IPS-20b (cell line): Measurements from ENCODE around the gene SLAMF8.

Experiments
- H3K27ac ChIP-seq: one replicate; pipeline ENCODE4 v1.5.1; 2013; ENCODE audit warnings: low read length
- H3K27me3 ChIP-seq: 2 replicates; pipeline ENCODE4 v1.6.1; 2013; ENCODE audit warnings: mild to moderate bottlenecking, low read length, inconsistent platforms; ENCODE audit not compliant: insufficient read depth
- H3K36me3 ChIP-seq: 2 replicates; pipeline ENCODE4 v1.6.1; 2013; ENCODE audit warnings: low read depth, mild to moderate bottlenecking, inconsistent platforms, low read length, moderate library complexity; ENCODE audit not compliant: insufficient read depth
- H3K4me1 ChIP-seq: 2 replicates; pipeline ENCODE4 v1.6.1; 2013; ENCODE audit warnings: mild to moderate bottlenecking, control low read depth, inconsistent platforms, low read length, moderate library complexity; ENCODE audit not compliant: insufficient read depth
- H3K4me3 ChIP-seq: 2 replicates; pipeline ENCODE4 v1.5.1; 2013; ENCODE audit warnings: mild to moderate bottlenecking, low read length, inconsistent platforms
- H3K9ac ChIP-seq: 2 replicates; pipeline ENCODE4 v1.6.1; 2013; ENCODE audit warnings: low read depth, mild to moderate bottlenecking, inconsistent platforms, low read length, moderate library complexity
- H3K9me3 ChIP-seq: 2 replicates; pipeline ENCODE4 v1.6.1; 2013; ENCODE audit warnings: mild to moderate bottlenecking, low read depth, low read length, inconsistent platforms; ENCODE audit not compliant: insufficient read depth

SLAMF8 gene

GRCh38 chr1:159795534-159795933 lies 31.1 kb upstream of the SLAMF8 start:
- no peak overlapping the region for H3K4me3 ChIP-seq
- no peaks in the 10 kb centered on the region for H3K4me1 ChIP-seq
- H3K27me3 ChIP-seq: no peaks in the 10 kb centered on the region
- H3K36me3 ChIP-seq: no peaks in the 10 kb centered on the region
- H3K27ac ChIP-seq: no peak overlapping the region
- no peak overlapping the region for H3K9ac ChIP-seq
- H3K9me3 ChIP-seq: no peaks in the 10 kb centered on the region

- Histone ChIP-seq H3K9me3 (no peaks in the 10 kb centered on the region), H3K27ac (no peak overlapping the region), H3K36me3 (no peaks in the 10 kb centered on the region), H3K4me1 (no peaks in the 10 kb centered on the region), H3K9ac (no peak overlapping the region), H3K27me3 (no peaks in the 10 kb centered on the region), H3K4me3 (no peak overlapping the region)
Measured at GRCh38 chr1:159798893-159799292, 27.8 kb upstream of the SLAMF8 start.

- Histone ChIP-seq H3K9ac (no peak overlapping the region), H3K27me3 (no peaks in the 10 kb centered on the region), H3K4me1 (no peaks in the 10 kb centered on the region), H3K36me3 (no peaks in the 10 kb centered on the region), H3K27ac (no peak overlapping the region), H3K4me3 (no peak overlapping the region), H3K9me3 (no peaks in the 10 kb centered on the region)
Measured at GRCh38 chr1:159799446-159799985, 27.2 kb upstream of the SLAMF8 start.

DNA sequence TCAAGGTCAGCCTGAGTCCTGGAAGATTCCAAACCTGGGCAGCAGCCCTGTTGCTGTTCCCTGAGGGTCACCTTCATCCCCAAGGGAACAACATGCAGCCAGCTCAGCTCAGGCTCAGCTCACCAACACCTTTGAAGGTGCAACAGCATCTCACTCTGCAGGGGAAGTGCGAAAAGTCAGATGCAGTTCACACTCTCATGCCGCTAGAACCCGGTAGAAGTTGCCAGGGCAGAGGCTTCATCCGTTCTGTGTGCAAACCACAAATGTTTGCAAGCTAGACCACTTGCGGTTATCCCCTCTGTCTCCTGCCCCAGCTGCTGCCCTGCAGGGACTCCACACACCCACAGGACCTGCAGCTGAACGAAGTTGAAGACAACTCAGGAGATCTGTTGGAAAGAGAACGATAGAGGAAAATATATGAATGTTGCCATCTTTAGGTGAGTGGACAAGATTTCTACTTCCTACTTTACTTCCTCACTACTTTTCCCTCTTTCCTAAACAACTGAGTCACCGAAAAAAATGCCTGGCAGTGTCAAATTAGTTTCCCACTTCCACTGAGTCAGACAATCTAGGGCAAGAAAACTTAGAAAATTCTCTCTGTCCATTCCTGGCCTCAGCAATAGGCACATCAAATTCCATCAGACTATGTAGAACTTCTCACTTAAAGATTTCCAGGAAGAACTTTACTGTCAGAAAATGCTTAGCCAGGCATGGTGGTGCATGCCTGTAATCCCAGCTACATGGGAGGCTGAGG lies 26.3 kb upstream of the SLAMF8 start:
- Histone ChIP-seq H3K9ac (no peak overlapping the region), H3K27me3 (no peaks in the 10 kb centered on the region), H3K36me3 (no peaks in the 10 kb centered on the region), H3K9me3 (no peaks in the 10 kb centered on the region), H3K27ac (no peak overlapping the region), H3K4me3 (no peak overlapping the region), H3K4me1 (no peaks in the 10 kb centered on the region)

GRCh38 chr1:159802111-159802510 lies 24.6 kb upstream of the SLAMF8 start, which contains the start of gene FCRL6:
Gene FCRL6, plus strand, starts transcription at chr1:159802360. Its CDS starts 65 bp downstream, at chr1:159802425.
- no peak within 1 kb of the TSS for H3K9ac ChIP-seq
- H3K27me3 ChIP-seq: no peaks in the 10 kb centered on the region
- H3K27ac ChIP-seq: no peak within 1 kb of the TSS
- H3K9me3 ChIP-seq: no peaks in the 10 kb centered on the region
- no peaks in the 10 kb centered on the region for H3K36me3 ChIP-seq
- H3K4me3 ChIP-seq: no peak within 1 kb of the TSS
- no peaks in the 10 kb centered on the region for H3K4me1 ChIP-seq

- no peak overlapping the region for H3K27ac ChIP-seq
- no peaks in the 10 kb centered on the region for H3K27me3 ChIP-seq
- no peaks in the 10 kb centered on the region for H3K36me3 ChIP-seq
- H3K4me3 ChIP-seq: no peak overlapping the region
- H3K9me3 ChIP-seq: no peaks in the 10 kb centered on the region
- H3K4me1 ChIP-seq: no peaks in the 10 kb centered on the region
- H3K9ac ChIP-seq: no peak overlapping the region
Measured at GRCh38 chr1:159803956-159804689, 22.6 kb upstream of the SLAMF8 start.

DNA sequence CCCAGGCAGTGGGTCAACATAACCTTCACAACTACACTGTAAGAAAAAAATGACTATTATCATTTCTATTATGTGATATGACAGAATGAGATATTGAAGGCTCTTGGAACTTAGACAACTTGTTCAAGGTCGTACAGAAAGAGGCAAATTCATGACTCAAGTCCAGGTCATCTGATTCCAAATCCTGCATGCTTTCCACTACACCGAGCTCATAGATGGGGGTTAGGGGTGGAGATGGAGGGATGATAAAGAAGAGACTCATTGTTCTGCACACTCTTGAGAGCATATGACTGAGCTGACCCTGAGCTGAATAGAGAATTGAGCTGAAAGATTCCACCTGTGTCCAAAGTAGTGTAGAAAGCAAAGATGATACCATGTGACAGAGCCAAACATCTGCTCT lies 21.7 kb upstream of the SLAMF8 start:
- H3K27ac ChIP-seq: no peak overlapping the region
- H3K9me3 ChIP-seq: no peaks in the 10 kb centered on the region
- no peak overlapping the region for H3K4me3 ChIP-seq
- no peak overlapping the region for H3K9ac ChIP-seq
- H3K27me3 ChIP-seq: no peaks in the 10 kb centered on the region
- no peaks in the 10 kb centered on the region for H3K4me1 ChIP-seq
- no peaks in the 10 kb centered on the region for H3K36me3 ChIP-seq

- no peak overlapping the region for H3K9ac ChIP-seq
- no peaks in the 10 kb centered on the region for H3K4me1 ChIP-seq
- no peak overlapping the region for H3K27ac ChIP-seq
- no peaks in the 10 kb centered on the region for H3K9me3 ChIP-seq
- H3K27me3 ChIP-seq: peaks cover 6% of the 10 kb centered on the region; the same call in 1 of the 2 replicates
- no peaks in the 10 kb centered on the region for H3K36me3 ChIP-seq
- H3K4me3 ChIP-seq: no peak overlapping the region
Measured at GRCh38 chr1:159815926-159816325, 10.7 kb upstream of the SLAMF8 start.

DNA sequence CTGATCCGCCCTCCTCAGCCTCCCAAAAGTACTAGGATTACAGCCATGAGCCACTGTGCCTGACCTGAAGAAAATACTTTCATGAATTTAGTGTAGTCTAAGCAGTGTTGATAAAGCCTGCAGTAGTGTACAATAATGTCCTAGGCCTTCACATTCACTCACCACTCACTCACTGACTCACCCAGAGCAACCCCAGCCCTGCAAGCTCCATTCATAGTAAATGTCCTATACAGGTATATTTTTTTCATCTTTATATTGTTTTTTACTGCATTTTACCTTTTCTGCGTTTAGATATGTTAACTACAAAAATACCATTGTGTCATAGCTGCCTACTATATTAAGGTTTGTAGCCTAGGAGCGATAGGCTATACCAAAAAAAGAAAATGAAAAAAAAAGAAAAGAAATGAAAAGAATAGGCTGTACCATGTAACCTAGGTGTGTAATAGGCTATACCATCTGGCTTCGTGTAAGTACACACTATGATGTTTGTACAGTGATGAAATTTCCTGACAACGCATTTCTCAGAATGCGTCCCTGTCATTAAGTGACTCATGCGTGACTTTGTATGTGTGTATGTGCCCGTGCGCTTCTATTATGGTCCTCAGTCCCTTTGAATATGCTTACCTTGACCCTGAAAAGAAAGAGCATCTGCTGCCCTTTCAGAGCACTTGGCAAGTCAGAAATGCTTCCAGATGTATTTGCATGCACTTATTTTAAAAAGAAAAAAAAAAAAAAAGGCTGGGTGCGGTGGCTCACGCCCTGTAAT lies 9.2 kb upstream of the SLAMF8 start:
- no peaks in the 10 kb centered on the region for H3K9me3 ChIP-seq
- H3K4me3 ChIP-seq: no peak overlapping the region
- no peak overlapping the region for H3K27ac ChIP-seq
- no peaks in the 10 kb centered on the region for H3K36me3 ChIP-seq
- peaks cover 7% of the 10 kb centered on the region; the same call in 1 of the 2 replicates for H3K27me3 ChIP-seq
- H3K9ac ChIP-seq: no peak overlapping the region
- H3K4me1 ChIP-seq: no peaks in the 10 kb centered on the region

GRCh38 chr1:159821171-159821867 lies 5.4 kb upstream of the SLAMF8 start:
- no peak overlapping the region for H3K4me3 ChIP-seq
- no peak overlapping the region for H3K9ac ChIP-seq
- no peaks in the 10 kb centered on the region for H3K4me1 ChIP-seq
- H3K27me3 ChIP-seq: peaks cover 20% of the 10 kb centered on the region; the same call in 1 of the 2 replicates
- no peaks in the 10 kb centered on the region for H3K9me3 ChIP-seq
- no peak overlapping the region for H3K27ac ChIP-seq
- no peaks in the 10 kb centered on the region for H3K36me3 ChIP-seq

DNA sequence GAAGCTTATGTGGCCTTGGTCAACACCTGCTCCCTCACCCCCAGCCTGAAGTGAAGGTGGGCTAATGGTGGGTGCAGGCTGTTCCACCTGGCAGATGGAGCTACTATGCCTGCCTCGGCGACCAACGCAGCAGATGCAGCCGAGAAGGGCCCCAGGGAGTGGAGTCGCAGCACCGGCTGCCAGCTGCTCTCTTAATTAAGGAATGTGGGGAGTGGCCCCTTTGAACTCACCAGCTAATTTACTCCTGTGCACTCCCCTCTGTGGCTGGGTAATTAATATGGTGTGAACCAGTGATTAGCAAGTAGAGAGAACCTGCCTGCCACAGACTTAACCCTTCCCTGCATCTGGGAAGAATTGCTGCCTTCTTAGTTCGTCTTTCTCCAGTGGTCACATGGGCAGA lies 3.3 kb upstream of the SLAMF8 start:
- peaks cover 20% of the 10 kb centered on the region; the same call in 1 of the 2 replicates for H3K27me3 ChIP-seq
- H3K9me3 ChIP-seq: no peaks in the 10 kb centered on the region
- H3K4me1 ChIP-seq: no peaks in the 10 kb centered on the region
- no peak overlapping the region for H3K4me3 ChIP-seq
- H3K9ac ChIP-seq: no peak overlapping the region
- H3K36me3 ChIP-seq: no peaks in the 10 kb centered on the region
- H3K27ac ChIP-seq: no peak overlapping the region
